ENCODE data around the gene TBXT.
"Not testable (repeated sequence)": the region's sequence is repeated elsewhere in the genome, so short reads cannot be mapped to it uniquely, and the experiment has no call there.

The TBXT gene

DNA sequence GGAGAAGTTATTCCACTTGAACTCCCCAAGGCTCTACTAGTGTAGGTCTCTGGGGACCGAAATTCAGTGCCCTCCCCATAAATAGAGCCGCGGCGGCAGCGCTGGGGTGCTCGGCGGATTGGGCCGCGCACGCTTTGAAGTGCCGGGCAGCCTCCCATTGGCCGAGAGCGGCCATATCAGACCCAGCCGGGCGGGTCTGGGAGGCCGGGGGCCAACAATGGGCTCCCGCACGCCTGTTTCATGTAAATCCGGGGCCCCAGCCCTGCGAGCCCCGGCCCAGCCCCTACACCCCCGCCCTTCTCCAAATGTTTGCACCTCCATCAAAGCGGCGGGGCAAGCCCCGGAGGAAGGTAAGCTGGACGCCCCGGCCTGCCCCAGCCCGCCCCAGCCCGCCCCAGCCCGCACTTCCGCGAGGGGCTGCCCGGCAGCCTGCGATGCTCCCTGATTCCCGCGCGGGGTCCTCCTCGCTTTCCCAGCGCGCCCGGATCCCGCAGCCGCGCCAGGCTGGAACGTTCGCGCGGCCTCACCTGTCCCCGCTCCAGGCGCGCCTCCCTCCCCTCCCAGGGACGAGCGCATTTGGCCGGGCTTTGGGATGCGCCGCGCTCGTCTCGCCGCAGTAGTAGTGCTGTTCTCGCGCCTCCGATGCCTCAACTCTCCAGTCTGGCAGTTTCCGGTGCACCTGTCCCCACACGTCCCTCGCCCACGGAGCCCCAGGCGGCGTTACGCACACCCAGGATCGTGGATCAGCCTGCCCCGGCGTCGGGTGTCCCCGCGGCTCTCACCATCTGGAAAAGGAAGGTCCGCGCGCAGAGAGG lies at the start of gene TBXT:
Gene TBXT, minus strand, starts transcription at position 51 of the 815 bp plus-strand sequence. CDS start 260 bp downstream, outside the sequence.
- no peak for DNase-seq (ENCODE audit: low read depth in 2 of 2)

DNA sequence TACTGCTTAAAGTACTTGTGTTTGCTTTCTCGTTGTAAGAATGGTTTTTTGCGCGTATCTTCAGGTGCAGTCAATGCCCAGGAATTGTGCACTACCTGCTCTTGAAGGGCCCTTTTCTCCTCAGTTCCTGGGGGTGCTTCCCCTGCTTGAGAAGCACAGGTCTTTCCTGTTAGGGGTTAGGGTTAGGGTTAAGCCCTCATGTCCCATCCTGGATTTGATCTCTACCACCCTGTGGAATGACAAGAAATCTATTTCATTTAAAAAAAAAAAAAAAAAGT lies 39.6 kb upstream of the TBXT start:
- DNase-seq (ENCODE audit: low read depth in 2 of 2): no peak

GRCh38 chr6:166206510-166207283 lies 39.0 kb upstream of the TBXT start:
- no peak for DNase-seq (ENCODE audit: low read depth in 2 of 2)

DNA sequence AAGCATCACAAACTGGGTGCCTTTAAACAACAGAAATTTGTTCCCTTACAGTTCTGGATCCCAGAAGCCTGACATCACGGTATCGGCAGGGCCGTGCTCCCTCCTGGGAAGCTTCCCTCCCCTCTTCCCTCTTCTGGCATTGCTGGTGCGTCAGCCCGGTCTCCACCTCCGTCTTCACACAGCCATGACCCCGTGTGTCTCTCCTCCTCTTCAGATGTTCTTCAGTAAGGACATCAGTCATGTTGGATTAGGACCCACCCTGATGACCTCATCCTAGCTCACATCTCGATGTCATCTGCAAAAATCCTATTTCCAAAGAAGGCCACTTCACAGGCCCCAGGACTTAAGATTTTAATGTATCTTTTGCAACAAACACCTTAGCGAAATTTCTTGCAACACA lies 38.4 kb upstream of the TBXT start:
- no peak for DNase-seq (ENCODE audit: low read depth in 2 of 2)

GRCh38 chr6:166204852-166205650 lies 37.4 kb upstream of the TBXT start:
- DNase-seq (ENCODE audit: low read depth in 2 of 2): no peak

DNA sequence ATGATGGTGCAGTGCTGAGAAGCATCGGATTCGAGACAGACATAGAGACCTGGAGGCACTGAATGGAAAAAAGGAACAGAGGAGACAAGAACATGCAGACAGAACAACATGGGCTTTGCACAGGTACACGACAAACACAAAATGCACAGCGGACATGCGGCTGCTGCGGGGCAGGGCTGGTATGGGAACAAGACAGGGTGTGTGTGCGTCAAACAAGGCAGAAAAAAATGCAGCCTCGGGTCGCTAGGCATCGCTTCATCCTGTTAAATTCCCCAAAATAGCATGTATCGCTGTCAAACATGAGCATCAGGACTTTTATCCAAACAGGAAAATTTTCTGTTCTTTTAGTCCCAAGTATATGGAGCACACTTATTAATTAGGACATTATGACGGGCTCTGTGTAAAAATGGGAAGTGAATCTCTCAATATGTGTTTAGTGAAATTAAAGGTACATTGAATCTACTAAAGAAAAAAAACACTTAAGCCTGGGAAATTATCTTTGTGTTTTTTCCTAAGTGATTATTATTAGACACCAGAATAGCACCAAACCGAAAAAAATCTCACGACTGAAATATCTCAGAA lies 36.1 kb upstream of the TBXT start:
- no peak for DNase-seq (ENCODE audit: low read depth in 2 of 2)

GRCh38 chr6:166203003-166203640 lies 35.5 kb upstream of the TBXT start:
- no peak for DNase-seq (ENCODE audit: low read depth in 2 of 2)

DNA sequence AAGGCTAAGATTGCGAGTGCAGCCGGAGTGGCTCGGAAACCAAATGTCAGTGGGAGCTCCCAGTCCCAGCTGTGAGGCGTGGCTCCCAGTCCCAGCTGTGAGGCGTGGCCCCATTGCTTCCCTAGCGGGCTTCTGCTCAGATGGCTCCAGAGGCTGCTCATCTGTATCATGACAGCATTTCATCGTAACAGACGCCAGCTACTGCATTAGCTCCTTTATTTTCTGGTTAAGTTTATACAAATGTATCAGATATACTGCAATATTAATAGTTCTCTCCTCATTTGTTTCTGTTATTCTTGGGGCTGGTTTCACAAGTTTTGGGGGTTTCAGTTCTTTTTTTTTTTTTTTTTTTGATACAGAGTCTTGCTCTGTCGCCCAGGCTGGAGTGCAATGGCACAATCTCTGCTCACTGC lies 34.7 kb upstream of the TBXT start:
- no peak for DNase-seq (ENCODE audit: low read depth in 2 of 2)

- DNase-seq (ENCODE audit: low read depth in 2 of 2): no peak
These were observed 34.2 kb upstream of the TBXT start for GRCh38 chr6:166201878-166202277.

DNA sequence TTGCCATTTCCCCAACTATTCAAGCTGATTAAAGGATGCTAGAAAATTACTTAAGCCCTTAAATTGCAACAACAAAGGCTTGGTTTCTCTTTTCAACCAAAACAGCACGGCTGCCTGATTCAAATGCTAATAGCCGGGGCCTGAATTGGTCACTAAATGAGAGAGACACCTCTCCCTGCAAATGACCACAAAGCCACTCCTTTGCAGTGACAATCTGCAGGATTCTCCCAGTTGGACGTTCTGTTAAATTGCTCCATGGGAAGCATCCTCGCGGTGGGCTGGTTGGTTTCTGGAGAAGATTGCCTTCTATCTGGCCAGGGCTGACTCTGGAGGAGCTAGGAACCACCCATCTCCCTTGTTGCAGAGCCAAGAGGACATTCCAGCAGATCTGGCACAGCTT lies 29.7 kb upstream of the TBXT start:
- DNase-seq (ENCODE audit: low read depth in 2 of 2): no peak

DNA sequence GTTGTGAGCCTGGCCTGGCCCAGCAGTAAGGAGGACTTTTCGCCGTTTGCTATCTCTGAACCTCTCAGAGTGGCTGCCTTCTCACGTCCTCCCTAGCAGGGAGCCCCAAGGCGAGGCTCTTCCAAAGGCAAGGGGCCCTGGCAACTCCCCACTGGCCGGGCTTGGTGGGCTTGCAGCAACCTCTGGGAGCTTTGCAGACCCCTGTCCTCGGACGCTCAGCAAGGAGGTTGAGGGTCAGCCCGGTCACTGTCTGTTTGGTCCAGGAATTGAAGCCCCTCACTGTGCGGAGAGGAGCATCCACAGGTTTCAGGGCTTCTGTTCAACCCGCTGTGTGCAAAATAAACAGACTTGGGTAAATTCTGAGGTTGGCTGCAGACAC lies 28.2 kb upstream of the TBXT start:
- no peak for DNase-seq (ENCODE audit: low read depth in 2 of 2)

- no peak for DNase-seq (ENCODE audit: low read depth in 2 of 2)
These were observed 27.5 kb upstream of the TBXT start for GRCh38 chr6:166194914-166195859.

DNA sequence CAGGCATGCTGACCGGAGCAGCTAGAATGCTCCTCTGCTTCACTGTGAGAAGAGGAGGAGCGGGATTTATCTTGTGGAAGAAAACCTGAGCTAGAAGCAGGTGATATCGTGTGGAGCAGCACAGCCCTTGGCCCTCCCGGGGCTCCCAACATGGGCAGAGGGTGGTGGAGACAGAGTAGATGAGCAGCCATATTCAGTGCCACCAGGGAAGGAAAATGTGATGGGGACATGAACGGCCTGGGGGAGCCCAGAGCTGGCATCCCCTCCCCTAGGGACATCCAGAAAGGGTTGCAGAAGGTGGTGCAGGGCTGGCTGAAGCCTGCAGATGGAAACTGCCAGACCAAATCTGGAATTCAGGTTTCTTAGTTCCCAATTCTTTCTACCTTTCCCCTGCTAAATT lies 24.9 kb upstream of the TBXT start:
- DNase-seq (ENCODE audit: low read depth in 2 of 2): no peak

DNA sequence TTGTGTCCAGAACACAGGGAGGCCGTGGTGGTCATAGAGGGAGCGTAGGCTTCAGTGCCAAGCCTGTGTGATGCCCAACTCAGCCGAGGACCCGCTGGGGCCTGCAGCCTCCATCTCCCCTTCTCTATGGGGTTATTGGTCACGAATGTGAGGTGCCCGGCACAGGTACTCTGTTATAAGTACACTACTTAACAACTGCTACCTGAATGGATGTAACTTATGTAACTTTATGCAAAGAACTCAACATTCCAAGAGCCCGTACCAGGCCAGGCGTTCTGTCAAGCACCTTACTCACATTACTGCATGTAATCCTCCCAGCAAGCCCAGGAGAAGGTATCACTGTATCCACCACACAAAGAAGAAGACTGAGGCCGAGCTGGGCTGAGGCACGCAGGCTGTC lies 24.5 kb upstream of the TBXT start:
- no peak for DNase-seq (ENCODE audit: low read depth in 2 of 2)

GRCh38 chr6:166179704-166180103 lies 12.1 kb upstream of the TBXT start:
- DNase-seq (ENCODE audit: low read depth in 2 of 2): no peak

GRCh38 chr6:166176106-166176505 lies 8.5 kb upstream of the TBXT start:
- DNase-seq (ENCODE audit: low read depth in 2 of 2): no peak

GRCh38 chr6:166175093-166175492 lies 7.4 kb upstream of the TBXT start:
- not testable (repeated sequence) for DNase-seq (ENCODE audit: low read depth in 2 of 2)

DNA sequence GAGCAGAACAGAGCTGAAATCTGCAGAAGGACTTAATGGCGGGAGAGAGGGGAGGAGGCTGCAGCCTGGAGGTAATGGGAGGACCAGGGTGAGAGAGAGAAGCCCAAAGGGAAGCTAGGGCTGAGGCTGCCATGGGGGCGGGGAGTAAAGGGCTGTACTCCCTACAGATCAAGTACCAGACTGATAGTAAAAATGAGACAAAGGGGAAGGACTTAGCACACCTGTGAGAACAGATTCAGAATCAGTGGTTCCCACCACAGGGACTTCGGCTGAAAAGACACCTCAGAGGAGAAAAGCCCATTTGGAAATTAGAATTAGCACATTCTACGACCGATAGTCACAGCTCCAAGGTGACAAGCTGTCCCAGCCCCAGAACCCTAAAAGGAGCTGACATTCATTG lies 6.4 kb upstream of the TBXT start:
- no peak for DNase-seq (ENCODE audit: low read depth in 2 of 2)

- no peak for DNase-seq (ENCODE audit: low read depth in 2 of 2)
These were observed 5.8 kb upstream of the TBXT start for GRCh38 chr6:166173281-166173951.

- DNase-seq (ENCODE audit: low read depth in 2 of 2): no peak
These were observed 4.9 kb upstream of the TBXT start for GRCh38 chr6:166172546-166172945.

Measured in stimulated activated CD8-positive, alpha-beta memory T cell treated with anti-CD3 and anti-CD28 coated beads, Interleukin-15, amount 100 ng/mL, for 4 hours (primary cell).